K562 (cell line): ENCODE data around the gene CEBPA. TPM values are rescaled to one million over a fixed set of nuclear protein-coding genes. Genes with fewer than 3 reads are reported as not detected.

Experiments used
- ATAC-seq: fragments of 200-7000 bp; cut with Tn5 transposase; 3 replicates; pipeline ENCODE4 v1.9.1; 2020; ENCODE audit warnings: moderate library complexity
- BruUV-seq: library from RNA; stranded (reverse); fragments of 400-500 nt; replicated peaks from 2 replicates; lab custom pipeline; 2021; lab: Mats Ljungman, UMichigan
- CTCF ChIA-PET: fragments of 300-600 bp; formaldehyde crosslinking; extraction: SDS; loops from one replicate; lab custom pipeline; 2021; ENCODE audit warnings: low intra/inter-chr PET ratio; lab: Yijun Ruan, JAX
- POLR2A ChIA-PET: fragments of 300-600, 350-650 bp; sonication (Branson Sonifier 250); formaldehyde crosslinking; extraction: SDS; loops from one replicate; lab custom pipeline; 2021; ENCODE audit warnings: antibody characterized with exemption, inconsistent platforms; lab: Yijun Ruan, JAX
- DNase-seq, 4 experiments: peaks; one replicate each; pipeline versions ENCODE4 v3.0.0 to v3.0.0-alpha.2; 2011 to 2018; ENCODE audit warnings: low spot score in 3 of 4, mixed read lengths in 3 of 4; ENCODE audit errors: extremely low read depth in 1 of 4
- FAIRE-seq: peaks from 2 replicates; lab custom pipeline; 2011; peaks lifted over from hg19 to GRCh38; lab: Jason Lieb, UNC
- H2AFZ ChIP-seq: 2 replicates; pipeline ENCODE4 v1.6.0; 2011; ENCODE audit warnings: low read depth, low read length, control low read depth, inconsistent platforms
- H3K27ac ChIP-seq: fragments of 200-600 bp; 3 replicates; pipeline ENCODE4 v1.8.0; 2011; ENCODE audit warnings: low read depth, mild to moderate bottlenecking, control low read depth, inconsistent platforms, low read length, moderate library complexity, mixed read lengths; ENCODE audit errors: extremely low read depth
- H3K27me3 ChIP-seq, 2 experiments: fragments of 300-600 bp in 1 of 2; 2 replicates in 1 of 2; 3 replicates in 1 of 2; pipeline versions ENCODE4 v1.6.0 to v1.8.0; 2011; ENCODE audit warnings: inconsistent platforms in 2 of 2, low read length in 2 of 2, mild to moderate bottlenecking in 1 of 2, mixed read lengths in 1 of 2, moderate library complexity in 1 of 2; ENCODE audit not compliant: control insufficient read depth in 2 of 2, insufficient read depth in 2 of 2
- H3K36me3 ChIP-seq: fragments of 300-600 bp; 3 replicates; pipeline ENCODE4 v1.8.0; 2011; ENCODE audit warnings: mild to moderate bottlenecking, low read length, inconsistent platforms; ENCODE audit not compliant: control insufficient read depth, insufficient read depth
- H3K4me1 ChIP-seq, 2 experiments: fragments of 200-600 bp in 1 of 2; replicated peaks in 1 of 2; 2 replicates in 1 of 2; 3 replicates in 1 of 2; pipeline versions ENCODE4 v1.5.1 to v1.8.0; 2011; ENCODE audit warnings: inconsistent platforms in 2 of 2, low read length in 2 of 2, mild to moderate bottlenecking in 1 of 2, mixed read lengths in 1 of 2, moderate library complexity in 1 of 2; ENCODE audit not compliant: control insufficient read depth in 2 of 2, insufficient read depth in 2 of 2
- H3K4me2 ChIP-seq: 2 replicates; pipeline ENCODE4 v1.6.1; 2011; ENCODE audit warnings: low read length, control low read depth, inconsistent platforms, mixed read lengths; ENCODE audit not compliant: insufficient read depth
- H3K4me3 ChIP-seq: fragments of 200-600 bp; sonication (generic), shearing (Covaris generic); 2 replicates; pipeline ENCODE4 v1.5.1; 2016; ENCODE audit warnings: control low read depth, inconsistent platforms
- H3K79me2 ChIP-seq: fragments of 200-600 bp; 3 replicates; pipeline ENCODE4 v1.8.0; 2011; ENCODE audit warnings: low read length, inconsistent platforms; ENCODE audit not compliant: control insufficient read depth, insufficient read depth
- H3K9ac ChIP-seq, 2 experiments: 2 replicates each; pipeline versions ENCODE4 v1.6.0 to v1.6.1; 2011; ENCODE audit warnings: low read depth in 2 of 2, low read length in 2 of 2, control low read depth in 1 of 2, inconsistent platforms in 1 of 2, mild to moderate bottlenecking in 1 of 2, mixed read lengths in 1 of 2; ENCODE audit not compliant: insufficient read depth in 1 of 2
- H3K9me1 ChIP-seq: one replicate; pipeline ENCODE4 v1.6.0; 2011; ENCODE audit warnings: inconsistent platforms, mild to moderate bottlenecking, low read length, moderate library complexity; ENCODE audit not compliant: control insufficient read depth, insufficient read depth
- H3K9me3 ChIP-seq: replicated peaks from 2 replicates; pipeline ENCODE4 v1.5.1; 2011; ENCODE audit warnings: low read depth, low read length, inconsistent platforms; ENCODE audit not compliant: control insufficient read depth, insufficient read depth
- H4K20me1 ChIP-seq: replicated peaks from 2 replicates; pipeline ENCODE4 v1.6.1; 2011; ENCODE audit warnings: low read length, inconsistent platforms, mixed read lengths; ENCODE audit not compliant: control insufficient read depth, insufficient read depth
- C11orf30 ChIP-seq: fragments of 450-650 bp; IDR thresholded peaks from 2 replicates; pipeline ENCODE4 v1.6.1; 2016; ENCODE audit warnings: low read depth, mild to moderate bottlenecking
- CEBPG ChIP-seq, 3 experiments: fragments of 200-800 bp in 1 of 3; sonication (Bioruptor generic) in 1 of 3; sonication (generic) in 1 of 3; formaldehyde crosslinking in 1 of 3; IDR thresholded peaks in 2 of 3; conservative IDR thresholded peaks in 1 of 3; 2 replicates each; pipeline versions ENCODE4 v1.6.1 to v1.8.0; 2016 to 2022; ENCODE audit warnings: missing compliant biosample characterization in 2 of 3, missing genetic modification characterization in 2 of 3, mild to moderate bottlenecking in 1 of 3, missing genetic modification reagents in 1 of 3
- CXXC5 ChIP-seq: fragments of 250-450 bp; sonication (Bioruptor Pico); IDR thresholded peaks from 2 replicates; pipeline ENCODE4 v1.8.0; 2022; ENCODE audit warnings: inconsistent platforms, mild to moderate bottlenecking, moderate library complexity
- ETS2 ChIP-seq: IDR thresholded peaks from 2 replicates; pipeline ENCODE4 v1.6.1; 2016; ENCODE audit warnings: borderline replicate concordance, missing genetic modification characterization, mild to moderate bottlenecking, moderate library complexity, missing compliant biosample characterization; ENCODE audit not compliant: poor library complexity, severe bottlenecking
- HLTF ChIP-seq: fragments of 450-650 bp; IDR thresholded peaks from 2 replicates; pipeline ENCODE4 v1.6.1; 2016
- NFE2 ChIP-seq: IDR thresholded peaks from 2 replicates; pipeline ENCODE4 v1.6.1; 2014; ENCODE audit warnings: antibody characterized with exemption, low read depth
- RBM15 ChIP-seq: fragments of 200-400 bp; formaldehyde crosslinking; IDR thresholded peaks from 2 replicates; pipeline ENCODE4 v1.6.1; 2018; ENCODE audit warnings: mild to moderate bottlenecking, low read length, moderate library complexity; ENCODE audit not compliant: insufficient read depth
- ZFP1 ChIP-seq: fragments of 450-650 bp; formaldehyde crosslinking; IDR thresholded peaks from 2 replicates; pipeline ENCODE4 v1.4.0; 2020; ENCODE audit warnings: mild to moderate bottlenecking, mixed read lengths
- ZNF121 ChIP-seq: sonication (generic); formaldehyde crosslinking; conservative IDR thresholded peaks from 2 replicates; pipeline ENCODE4 v1.8.0; 2022; ENCODE audit warnings: missing genetic modification reagents
- ZNF134 ChIP-seq: fragments of 250-450 bp; sonication (Bioruptor Pico); conservative IDR thresholded peaks from 2 replicates; pipeline ENCODE4 v1.4.0; 2020
- WGBS: fragments of 100-300 bp; shearing (Covaris generic); methylation state at CpG from one replicate; pipeline ENCODE4 v1.1.6; 2016; ENCODE audit warnings: low coverage, mixed read lengths; ENCODE audit not compliant: insufficient coverage; ENCODE audit errors: missing lambda C conversion rate; 5-methylcytosine and 5-hydroxymethylcytosine counted together
- in situ Hi-C: fragments of 300-500 bp; cut with MboI; formaldehyde crosslinking; loops from 4 replicates; pipeline ENCODE4 v1.15.0; 2018; ENCODE audit warnings: inconsistent platforms, mixed read lengths
- intact Hi-C: fragments of 100-400 bp; cut with micrococcal nuclease; formaldehyde crosslinking; loops from 2 replicates; pipeline ENCODE4 v1.14.2; 2022
- polyA plus RNA-seq, 8 experiments: library from polyadenylated mRNA; depleted of rRNA in 4 of 8; stranded (reverse) in 5 of 8; unstranded in 3 of 8; fragments of >200 nt; fragmentation: Nextera tagmentation in 2 of 8; fragmentation: Illumina TruSeq in 1 of 8; extraction: Ambion mirVana in 2 of 8; extraction: Trizol in 1 of 8; gene quantifications; 2 replicates each; pipeline versions ENCODE4 v1.2.1 to v1.2.3, GENCODE V29; 2011 to 2014; ENCODE audit warnings: inconsistent platforms in 1 of 8, missing spikeins in 1 of 8
- total RNA-seq, 7 experiments: library from RNA; depleted of rRNA in 6 of 7; stranded (reverse); fragments of >200 nt in 6 of 7; fragmentation: Illumina TruSeq in 2 of 7; extraction: Trizol in 2 of 7; gene quantifications; 2 replicates each; pipeline versions ENCODE4 v1.2.1 to v1.2.3, GENCODE V29; 2011 to 2021; ENCODE audit warnings: low replicate concordance in 1 of 7
- TF ChIP-seq, protein P1 (sequence below): IDR thresholded peaks from 2 replicates; pipeline ENCODE4 v1.6.1; 2011; ENCODE audit not compliant: insufficient read length; ENCODE audit errors: extremely low read depth
- TF ChIP-seq, protein P2 (sequence below): fragments of 450-650 bp; IDR thresholded peaks from 2 replicates; pipeline ENCODE4 v1.7.1; 2018; ENCODE audit warnings: mild to moderate bottlenecking, low read depth; ENCODE audit not compliant: partially characterized antibody
- TF ChIP-seq, protein P3 (sequence below): fragments of 250-450 bp; sonication (Bioruptor Pico); IDR thresholded peaks from 2 replicates; pipeline ENCODE4 v1.8.0; 2021; ENCODE audit warnings: moderate library complexity, mild to moderate bottlenecking, inconsistent platforms
- TF ChIP-seq, protein P4 (sequence below): fragments of 450-650 bp; formaldehyde crosslinking; conservative IDR thresholded peaks from 2 replicates; pipeline ENCODE4 v1.4.0; 2022; ENCODE audit warnings: mild to moderate bottlenecking, missing genetic modification characterization
- TF ChIP-seq, protein P5 (sequence below): sonication (generic); formaldehyde crosslinking; IDR thresholded peaks from 2 replicates; pipeline ENCODE4 v1.9.0; 2022; ENCODE audit warnings: mild to moderate bottlenecking, missing genetic modification reagents

The CEBPA gene
- total and polyA plus RNA-seq, 9 of the 15 experiments (the other 6 are each of a cell fraction or from before 2014, with no cell fraction given) = 0.03 to 0.59 (median 0.15) TPM; not detected in 2

DNA sequence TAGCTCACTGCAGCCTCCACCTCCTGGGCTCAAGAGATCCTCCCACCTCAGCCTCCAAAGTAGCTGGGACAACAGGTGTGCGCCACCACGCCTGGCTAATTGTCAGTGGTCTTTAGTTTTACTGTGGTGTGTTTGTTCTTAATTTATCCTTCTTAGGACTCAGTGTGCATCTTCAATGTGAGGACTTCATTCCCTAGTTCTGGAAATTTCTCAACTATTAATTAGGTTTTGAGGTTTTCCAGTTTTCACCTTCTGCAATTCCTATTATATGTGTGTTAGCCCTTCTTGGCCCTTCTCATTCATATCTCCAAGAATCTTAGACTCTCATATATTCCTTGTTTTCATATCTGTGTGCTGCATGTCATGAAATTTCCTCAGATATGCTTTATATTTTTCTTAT, 44.5 kb downstream of the CEBPA start (continued):
- TF ChIP-seq ZFP1 (CRISPR knock-in tag) (no peak), NFE2 (no peak), ZNF121 (CRISPR knock-in tag) (no peak), CEBPG (CRISPR knock-in tag; IDR thresholded peaks at IDR 0.05) (no peak), CEBPG (tag; conservative IDR thresholded peaks at IDR 0.05 in 1 of 2, IDR thresholded peaks at IDR 0.05 in 1 of 2) (no peak), HLTF (no peak)
- TF ChIP-seq, protein P1, sequence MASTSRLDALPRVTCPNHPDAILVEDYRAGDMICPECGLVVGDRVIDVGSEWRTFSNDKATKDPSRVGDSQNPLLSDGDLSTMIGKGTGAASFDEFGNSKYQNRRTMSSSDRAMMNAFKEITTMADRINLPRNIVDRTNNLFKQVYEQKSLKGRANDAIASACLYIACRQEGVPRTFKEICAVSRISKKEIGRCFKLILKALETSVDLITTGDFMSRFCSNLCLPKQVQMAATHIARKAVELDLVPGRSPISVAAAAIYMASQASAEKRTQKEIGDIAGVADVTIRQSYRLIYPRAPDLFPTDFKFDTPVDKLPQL = no peak
- TF ChIP-seq, protein P2, sequence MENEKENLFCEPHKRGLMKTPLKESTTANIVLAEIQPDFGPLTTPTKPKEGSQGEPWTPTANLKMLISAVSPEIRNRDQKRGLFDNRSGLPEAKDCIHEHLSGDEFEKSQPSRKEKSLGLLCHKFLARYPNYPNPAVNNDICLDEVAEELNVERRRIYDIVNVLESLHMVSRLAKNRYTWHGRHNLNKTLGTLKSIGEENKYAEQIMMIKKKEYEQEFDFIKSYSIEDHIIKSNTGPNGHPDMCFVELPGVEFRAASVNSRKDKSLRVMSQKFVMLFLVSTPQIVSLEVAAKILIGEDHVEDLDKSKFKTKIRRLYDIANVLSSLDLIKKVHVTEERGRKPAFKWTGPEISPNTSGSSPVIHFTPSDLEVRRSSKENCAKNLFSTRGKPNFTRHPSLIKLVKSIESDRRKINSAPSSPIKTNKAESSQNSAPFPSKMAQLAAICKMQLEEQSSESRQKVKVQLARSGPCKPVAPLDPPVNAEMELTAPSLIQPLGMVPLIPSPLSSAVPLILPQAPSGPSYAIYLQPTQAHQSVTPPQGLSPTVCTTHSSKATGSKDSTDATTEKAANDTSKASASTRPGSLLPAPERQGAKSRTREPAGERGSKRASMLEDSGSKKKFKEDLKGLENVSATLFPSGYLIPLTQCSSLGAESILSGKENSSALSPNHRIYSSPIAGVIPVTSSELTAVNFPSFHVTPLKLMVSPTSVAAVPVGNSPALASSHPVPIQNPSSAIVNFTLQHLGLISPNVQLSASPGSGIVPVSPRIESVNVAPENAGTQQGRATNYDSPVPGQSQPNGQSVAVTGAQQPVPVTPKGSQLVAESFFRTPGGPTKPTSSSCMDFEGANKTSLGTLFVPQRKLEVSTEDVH = no peak

DNA sequence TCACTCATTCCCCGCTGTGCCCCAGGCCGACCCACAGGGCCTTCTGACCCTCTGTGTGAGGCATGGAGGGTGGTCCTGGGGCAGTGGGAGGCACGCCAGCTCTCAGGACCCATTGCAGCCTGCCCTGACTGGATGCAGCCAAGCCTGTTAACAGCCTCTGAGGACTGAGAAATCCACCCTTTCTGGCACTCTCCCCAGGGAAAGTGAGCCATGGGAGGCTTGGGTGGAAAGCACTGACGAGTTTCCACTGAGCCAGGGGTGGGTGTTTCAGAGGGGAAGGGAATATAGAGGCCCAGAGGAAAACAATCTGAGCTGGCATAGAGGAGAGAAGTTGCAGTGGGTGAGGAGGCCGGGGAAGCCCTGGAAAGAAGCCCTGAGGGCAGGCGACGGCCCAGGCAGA, 46.1 kb downstream of the CEBPA start:
- no peaks in the 10 kb centered on the region for H3K9me1 ChIP-seq
- peaks cover 0 to 16% of the 10 kb centered on the region in 2 experiments; a peak in 2 of 5 replicates for H3K4me1 ChIP-seq
- 0% methylated on average over 7 of the region's 7 CpGs for WGBS
- DNase-seq (no peak), FAIRE-seq (no peak), ATAC-seq (no peak)
- H3K27ac ChIP-seq = no peak overlapping the region
- no peak overlapping the region for H3K9ac ChIP-seq
- H4K20me1 ChIP-seq = no peaks in the 10 kb centered on the region
- peaks cover 2 to 44% of the 10 kb centered on the region in 2 experiments; a peak in 2 of 5 replicates for H3K27me3 ChIP-seq
- BruUV-seq = no TSS peak
- POLR2A ChIA-PET = no interaction called here
- CTCF ChIA-PET = interaction anchor here (0.6 kb wide), 1 partner anchor 13 kb away, joined by 3 read pairs; no protein-coding TSS in a partner anchor
- intact Hi-C loops = no loop called here
- no peaks in the 10 kb centered on the region for H3K36me3 ChIP-seq
- in situ Hi-C loops = no loop called here
- no peak overlapping the region for H2AFZ ChIP-seq
- no peaks in the 10 kb centered on the region for H3K9me3 ChIP-seq
- no peaks in the 10 kb centered on the region for H3K79me2 ChIP-seq
- no peak overlapping the region for H3K4me2 ChIP-seq
- H3K4me3 ChIP-seq = no peak overlapping the region
- TF ChIP-seq ETS2 (tag) = no peak
- TF ChIP-seq, protein P3, sequence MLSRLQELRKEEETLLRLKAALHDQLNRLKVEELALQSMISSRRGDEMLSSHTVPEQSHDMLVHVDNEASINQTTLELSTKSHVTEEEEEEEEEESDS (CRISPR knock-in tag) = no peak
- no peak for TF ChIP-seq CXXC5 (CRISPR knock-in tag)
- no peak for TF ChIP-seq ZNF134 (CRISPR knock-in tag)
- TF ChIP-seq, protein P4, sequence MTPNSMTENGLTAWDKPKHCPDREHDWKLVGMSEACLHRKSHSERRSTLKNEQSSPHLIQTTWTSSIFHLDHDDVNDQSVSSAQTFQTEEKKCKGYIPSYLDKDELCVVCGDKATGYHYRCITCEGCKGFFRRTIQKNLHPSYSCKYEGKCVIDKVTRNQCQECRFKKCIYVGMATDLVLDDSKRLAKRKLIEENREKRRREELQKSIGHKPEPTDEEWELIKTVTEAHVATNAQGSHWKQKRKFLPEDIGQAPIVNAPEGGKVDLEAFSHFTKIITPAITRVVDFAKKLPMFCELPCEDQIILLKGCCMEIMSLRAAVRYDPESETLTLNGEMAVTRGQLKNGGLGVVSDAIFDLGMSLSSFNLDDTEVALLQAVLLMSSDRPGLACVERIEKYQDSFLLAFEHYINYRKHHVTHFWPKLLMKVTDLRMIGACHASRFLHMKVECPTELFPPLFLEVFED (CRISPR knock-in tag) = no peak
- TF ChIP-seq C11orf30 = no peak
- TF ChIP-seq RBM15 = no peak
- TF ChIP-seq, protein P5, sequence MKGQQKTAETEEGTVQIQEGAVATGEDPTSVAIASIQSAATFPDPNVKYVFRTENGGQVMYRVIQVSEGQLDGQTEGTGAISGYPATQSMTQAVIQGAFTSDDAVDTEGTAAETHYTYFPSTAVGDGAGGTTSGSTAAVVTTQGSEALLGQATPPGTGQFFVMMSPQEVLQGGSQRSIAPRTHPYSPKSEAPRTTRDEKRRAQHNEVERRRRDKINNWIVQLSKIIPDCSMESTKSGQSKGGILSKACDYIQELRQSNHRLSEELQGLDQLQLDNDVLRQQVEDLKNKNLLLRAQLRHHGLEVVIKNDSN (CRISPR knock-in tag) = no peak
